GM12872 (cell line): ENCODE data around the gene SASH1.

Source experiments
- TF ChIP-seq, protein P1 (sequence below): IDR thresholded peaks from 3 replicates; pipeline ENCODE4 v1.5.1; 2011; ENCODE audit warnings: low read depth, mild to moderate bottlenecking, low read length, moderate library complexity; ENCODE audit not compliant: insufficient read depth

Gene SASH1

DNA sequence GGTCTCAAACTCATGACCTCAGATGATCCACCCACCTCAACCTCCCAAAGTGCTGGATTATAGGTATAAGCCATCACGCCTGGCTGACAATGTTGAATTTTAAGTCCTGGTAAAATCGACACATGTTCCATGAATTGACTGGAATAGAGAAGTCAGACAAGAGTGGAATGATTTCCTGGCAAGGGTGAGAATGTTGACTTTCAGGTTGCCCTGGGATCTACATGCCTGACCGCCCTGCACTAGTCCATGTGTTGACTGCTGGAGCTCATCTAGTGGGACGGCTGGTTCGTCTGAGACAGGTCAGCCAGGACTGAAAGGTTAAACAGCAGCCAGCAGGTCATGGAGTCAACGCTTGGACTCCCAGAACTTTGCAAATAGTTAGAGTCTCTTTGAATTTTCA lies 88.8 kb downstream of the SASH1 start:
- TF ChIP-seq, protein P1, sequence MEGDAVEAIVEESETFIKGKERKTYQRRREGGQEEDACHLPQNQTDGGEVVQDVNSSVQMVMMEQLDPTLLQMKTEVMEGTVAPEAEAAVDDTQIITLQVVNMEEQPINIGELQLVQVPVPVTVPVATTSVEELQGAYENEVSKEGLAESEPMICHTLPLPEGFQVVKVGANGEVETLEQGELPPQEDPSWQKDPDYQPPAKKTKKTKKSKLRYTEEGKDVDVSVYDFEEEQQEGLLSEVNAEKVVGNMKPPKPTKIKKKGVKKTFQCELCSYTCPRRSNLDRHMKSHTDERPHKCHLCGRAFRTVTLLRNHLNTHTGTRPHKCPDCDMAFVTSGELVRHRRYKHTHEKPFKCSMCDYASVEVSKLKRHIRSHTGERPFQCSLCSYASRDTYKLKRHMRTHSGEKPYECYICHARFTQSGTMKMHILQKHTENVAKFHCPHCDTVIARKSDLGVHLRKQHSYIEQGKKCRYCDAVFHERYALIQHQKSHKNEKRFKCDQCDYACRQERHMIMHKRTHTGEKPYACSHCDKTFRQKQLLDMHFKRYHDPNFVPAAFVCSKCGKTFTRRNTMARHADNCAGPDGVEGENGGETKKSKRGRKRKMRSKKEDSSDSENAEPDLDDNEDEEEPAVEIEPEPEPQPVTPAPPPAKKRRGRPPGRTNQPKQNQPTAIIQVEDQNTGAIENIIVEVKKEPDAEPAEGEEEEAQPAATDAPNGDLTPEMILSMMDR: no peak

DNA sequence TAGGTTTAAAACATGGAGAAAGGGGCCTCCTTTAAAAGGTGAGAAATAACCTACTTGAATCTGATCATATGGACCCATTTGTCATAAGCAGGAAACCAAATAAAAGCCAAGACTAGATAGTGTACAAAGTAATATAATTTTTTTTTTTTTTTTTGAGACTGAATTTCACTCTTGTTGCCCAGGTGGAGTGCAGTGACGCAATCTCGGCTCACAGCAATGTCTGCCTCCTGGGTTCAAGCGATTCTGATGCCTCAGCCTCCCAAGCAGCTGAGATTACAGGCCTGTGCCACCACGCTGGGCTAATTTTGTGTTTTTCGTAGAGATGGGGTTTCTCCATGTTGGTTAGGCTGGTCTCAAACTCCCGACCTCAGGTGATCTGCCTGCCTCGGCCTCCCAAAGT lies 89.2 kb downstream of the SASH1 start:
- TF ChIP-seq, protein P1: no peak

GRCh38 chr6:148432462-148433195 lies 90.0 kb downstream of the SASH1 start:
- TF ChIP-seq, protein P1: no peak

DNA sequence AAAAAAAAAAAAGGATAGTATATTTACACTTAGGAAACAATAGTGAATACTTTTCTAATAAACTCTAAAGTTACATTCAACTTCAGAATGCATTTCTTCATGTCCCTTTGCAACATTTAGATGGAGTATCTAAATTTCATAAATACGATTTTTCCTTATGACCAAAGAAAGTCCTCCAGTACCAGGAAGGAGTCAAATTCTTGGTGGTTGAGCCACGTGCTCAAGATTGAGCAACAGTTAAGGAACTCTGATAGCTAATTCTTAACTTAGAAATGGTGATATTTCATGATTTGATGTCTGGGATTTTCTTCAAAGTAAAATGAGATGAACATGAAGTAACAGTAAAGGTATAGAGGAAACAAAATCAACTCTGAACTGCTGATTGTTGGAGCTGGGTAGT lies 92.7 kb downstream of the SASH1 start:
- TF ChIP-seq, protein P1: no peak

- TF ChIP-seq, protein P1: no peak
These were observed 93.8 kb downstream of the SASH1 start for GRCh38 chr6:148436466-148436865.

DNA sequence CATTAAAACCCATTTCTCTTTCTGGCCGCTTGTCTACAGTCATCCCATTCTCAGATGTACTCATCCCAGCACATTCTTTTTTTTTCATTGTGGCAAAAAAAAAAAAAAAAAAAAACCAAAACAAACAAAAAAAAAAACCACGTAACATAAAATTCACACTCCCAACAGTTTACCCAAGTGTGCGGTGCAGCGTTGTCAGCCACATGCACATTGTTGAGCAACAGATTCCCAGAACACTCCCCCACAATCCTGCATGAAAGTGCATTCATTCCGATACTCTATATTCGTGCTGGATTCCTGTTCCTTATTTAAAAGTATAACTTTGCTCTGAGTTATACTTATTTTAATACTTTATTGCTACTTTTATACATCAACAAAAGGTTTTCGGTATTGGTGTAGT lies 96.0 kb downstream of the SASH1 start:
- TF ChIP-seq, protein P1: no peak

DNA sequence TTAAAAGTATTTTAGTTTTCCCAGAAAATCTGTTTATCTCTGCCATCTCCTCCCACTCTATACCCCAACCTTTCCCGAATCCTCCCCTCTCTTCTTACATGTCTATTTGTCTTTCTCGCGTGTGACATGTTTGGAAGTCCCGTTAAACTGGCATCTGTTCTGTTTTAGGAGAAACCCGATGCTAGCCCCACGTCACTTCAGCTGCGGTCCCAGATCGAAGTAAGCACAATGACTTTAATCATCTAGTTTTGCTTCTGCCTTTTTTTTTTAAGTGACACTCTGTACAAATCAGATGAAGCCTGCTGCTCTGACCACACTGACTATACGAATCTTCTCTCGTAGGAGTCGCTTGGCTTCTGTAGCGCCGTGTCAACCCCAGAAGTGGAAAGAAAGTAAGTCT lies 97.4 kb downstream of the SASH1 start:
- TF ChIP-seq, protein P1: no peak
